EH (cell line): ENCODE measurements around the gene NBPF19.
"Not testable (repeated sequence)": the region's sequence is repeated elsewhere in the genome, so short reads cannot be mapped to it uniquely, and the experiment has no call there.

Source experiments
- DNase-seq: peaks from one replicate; pipeline ENCODE4 v3.0.0-alpha.2; 2015; ENCODE audit warnings: low read depth

NBPF19 gene

GRCh38 chr1:149474745-149475144, at the start of gene NBPF19:
Gene NBPF19, plus strand, starts transcription at chr1:149475045. Its CDS starts 888 bp downstream, at chr1:149475933.
- not testable (repeated sequence) for DNase-seq

GRCh38 chr1:149428317-149428716, 46.5 kb upstream of the NBPF19 start:
- not testable (repeated sequence) for DNase-seq

GRCh38 chr1:149445451-149445850, 29.4 kb upstream of the NBPF19 start:
- peak; percentile 80 for DNase-seq

- not testable (repeated sequence) for DNase-seq
These were observed 22.6 kb upstream of the NBPF19 start for GRCh38 chr1:149452196-149452595.

- not testable (repeated sequence) for DNase-seq
These were observed 22.2 kb upstream of the NBPF19 start for GRCh38 chr1:149452652-149453051.

- DNase-seq = peak; percentile 18
These were observed 83.5 kb downstream of the NBPF19 start for GRCh38 chr1:149558350-149558825.

GRCh38 chr1:149561806-149562205, 87.0 kb downstream of the NBPF19 start:
- DNase-seq = not testable (repeated sequence)

- DNase-seq = not testable (repeated sequence)
These were observed 90.6 kb downstream of the NBPF19 start for GRCh38 chr1:149565485-149565884.

- DNase-seq = not testable (repeated sequence)
These were observed 97.9 kb downstream of the NBPF19 start for GRCh38 chr1:149572763-149573162.

- DNase-seq = not testable (repeated sequence)
These were observed 110.7 kb downstream of the NBPF19 start for GRCh38 chr1:149585592-149585991.
